ENCODE measurements around the gene RREB1.

RREB1 gene

DNA sequence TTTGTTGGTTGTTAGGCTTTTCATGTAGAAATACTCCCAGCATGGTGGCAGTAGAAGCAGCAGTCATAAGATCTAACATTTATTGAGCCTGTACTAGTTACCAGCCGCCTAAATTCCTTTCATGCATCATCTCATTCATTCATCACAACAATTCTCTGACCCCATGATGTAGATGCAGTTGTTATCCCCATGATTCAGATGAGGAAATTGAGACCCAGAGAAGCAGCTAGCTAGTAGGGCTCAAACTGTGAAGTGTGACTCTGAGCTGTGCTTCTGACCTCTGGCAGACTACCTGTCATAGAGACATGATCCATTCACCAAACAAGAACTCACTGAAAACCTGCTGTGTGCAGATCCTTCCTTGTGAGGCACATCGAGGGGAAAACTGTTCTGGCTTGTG lies 16.9 kb downstream of the RREB1 start:
- DNase-seq: no peak

DNA sequence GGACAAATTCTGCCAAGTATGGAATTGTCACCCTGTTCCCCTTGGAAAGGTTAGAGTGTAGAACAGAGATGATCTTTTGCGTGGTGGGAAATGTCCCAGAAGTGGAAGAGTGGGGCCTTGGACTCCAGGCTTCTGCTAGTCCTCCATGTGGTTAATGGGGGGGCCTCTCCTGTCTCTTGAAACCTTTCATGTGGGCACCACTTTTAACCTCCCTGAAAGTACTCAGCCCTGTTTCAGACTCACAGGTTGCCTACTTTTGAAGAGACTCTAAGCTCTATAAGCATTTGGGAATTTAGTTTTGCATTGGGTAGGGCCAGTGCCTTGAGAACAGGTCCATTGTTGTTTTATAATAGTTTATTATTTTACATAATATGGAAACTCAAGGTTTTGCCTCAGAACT lies 17.5 kb downstream of the RREB1 start:
- no peak for DNase-seq

DNA sequence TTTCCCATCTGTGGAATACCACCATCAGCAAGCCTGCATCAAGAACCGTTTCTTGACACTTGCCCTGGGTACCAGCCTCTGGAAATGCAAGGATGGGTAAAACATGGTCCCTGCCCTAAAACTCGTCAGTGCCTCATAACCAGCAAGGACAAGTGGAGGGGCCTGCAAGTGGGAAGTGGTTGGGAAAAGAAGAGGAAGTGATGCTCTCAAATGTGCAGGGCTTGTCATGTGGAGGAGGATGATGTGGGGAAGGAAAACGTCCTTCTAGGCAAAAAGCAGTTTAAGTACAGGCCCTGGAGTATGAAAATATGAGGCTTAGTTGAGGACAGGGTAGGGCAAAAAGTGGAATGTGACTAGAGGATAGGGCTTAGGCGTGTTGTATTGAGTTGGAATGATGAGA lies 19.0 kb downstream of the RREB1 start:
- no peak for DNase-seq

DNA sequence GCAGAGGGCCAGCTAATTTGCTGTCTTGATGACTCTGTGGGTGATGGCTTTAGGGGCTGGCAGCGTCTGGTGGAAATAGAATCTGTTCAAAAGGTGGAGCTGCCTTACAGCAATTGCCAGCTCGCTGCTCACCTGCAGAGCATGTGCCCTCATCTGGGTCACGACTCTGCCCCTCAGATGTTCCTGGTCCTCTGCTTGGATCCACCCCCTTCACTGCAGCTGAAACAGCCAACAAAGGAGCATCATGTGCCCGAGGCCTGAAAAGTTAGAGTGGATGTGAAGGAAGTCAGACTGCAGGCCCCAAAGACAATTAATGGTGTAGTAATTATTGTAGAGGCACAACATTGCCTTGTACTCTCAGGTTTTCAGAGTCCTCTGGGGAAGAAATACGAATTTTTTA lies 19.9 kb downstream of the RREB1 start:
- DNase-seq: no peak

DNA sequence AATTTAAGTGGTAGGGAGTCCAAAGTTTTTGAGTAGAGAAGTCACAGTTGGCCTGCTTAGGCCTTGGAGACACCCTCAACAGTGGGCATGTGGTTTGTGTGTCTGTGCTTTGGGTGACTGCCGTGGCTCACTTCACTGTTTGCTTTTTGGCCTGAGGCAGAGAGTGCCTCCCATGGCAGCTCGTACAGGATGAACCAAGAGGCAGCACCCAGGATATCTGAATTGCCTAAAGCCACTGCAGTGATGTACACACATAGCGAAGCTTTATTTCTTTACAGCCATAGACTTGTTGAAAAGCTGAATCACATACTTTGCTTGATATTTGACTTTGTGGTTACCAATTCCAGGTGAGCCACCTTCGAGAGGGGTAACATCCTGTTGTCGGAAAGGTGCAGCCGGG lies 21.6 kb downstream of the RREB1 start:
- no peak for DNase-seq

DNA sequence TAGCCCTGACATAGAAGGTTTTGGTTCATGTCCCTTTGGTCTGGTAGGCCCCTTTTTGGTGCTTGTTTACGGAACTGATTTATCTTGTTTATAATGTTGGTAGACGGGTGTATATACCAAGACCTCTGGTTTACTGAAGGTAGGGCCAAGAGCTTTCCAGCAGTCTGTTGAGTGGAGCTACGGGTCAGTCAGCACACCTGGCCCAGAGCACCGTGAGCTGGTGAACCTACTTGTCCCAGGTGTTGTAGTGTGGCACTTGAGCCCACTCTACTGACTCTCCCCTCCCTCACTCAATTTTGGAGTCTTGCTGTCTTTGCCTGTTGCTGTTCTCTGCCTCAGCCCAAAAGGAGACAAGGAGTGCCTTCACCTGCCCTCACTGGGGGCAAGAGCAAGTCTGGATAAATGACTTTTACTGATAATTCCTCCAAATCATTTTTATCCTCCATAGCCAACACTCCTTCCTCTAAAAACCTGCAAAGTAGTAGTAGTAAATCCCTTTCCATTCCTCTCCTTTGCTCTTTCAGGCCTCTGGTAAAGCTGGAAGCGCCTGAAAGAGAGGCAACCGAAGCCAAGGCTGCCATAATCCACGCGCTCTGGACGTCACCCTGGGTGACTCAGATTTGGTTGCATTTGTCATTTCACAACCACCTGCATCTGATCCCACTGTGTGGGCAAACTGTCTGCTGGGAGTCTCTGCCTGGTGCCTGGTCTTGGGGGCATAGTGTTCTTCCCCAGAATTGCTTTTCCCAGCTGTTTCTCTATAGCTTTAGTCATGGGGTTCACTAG lies 22.2 kb downstream of the RREB1 start:
- DNase-seq: no peak

DNA sequence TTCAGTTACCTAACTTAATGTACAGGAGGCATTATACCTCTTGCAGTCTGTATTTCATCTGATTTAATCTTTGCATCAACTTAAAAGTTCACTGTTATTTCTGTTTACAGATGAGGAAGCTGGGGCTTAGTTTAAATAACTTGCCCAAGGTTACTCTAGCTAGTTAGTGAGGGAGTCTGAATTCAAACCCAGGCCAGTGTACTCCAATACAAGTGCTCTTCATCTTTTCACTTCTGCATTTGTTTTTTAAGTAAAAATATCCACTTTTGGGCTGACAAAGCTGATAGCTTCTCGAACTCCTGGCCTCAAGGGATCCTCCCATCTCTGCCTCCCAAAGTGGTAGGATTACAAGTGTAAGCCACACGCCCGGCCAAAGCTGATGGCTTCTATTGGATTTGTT lies 23.6 kb downstream of the RREB1 start:
- no peak for DNase-seq

DNA sequence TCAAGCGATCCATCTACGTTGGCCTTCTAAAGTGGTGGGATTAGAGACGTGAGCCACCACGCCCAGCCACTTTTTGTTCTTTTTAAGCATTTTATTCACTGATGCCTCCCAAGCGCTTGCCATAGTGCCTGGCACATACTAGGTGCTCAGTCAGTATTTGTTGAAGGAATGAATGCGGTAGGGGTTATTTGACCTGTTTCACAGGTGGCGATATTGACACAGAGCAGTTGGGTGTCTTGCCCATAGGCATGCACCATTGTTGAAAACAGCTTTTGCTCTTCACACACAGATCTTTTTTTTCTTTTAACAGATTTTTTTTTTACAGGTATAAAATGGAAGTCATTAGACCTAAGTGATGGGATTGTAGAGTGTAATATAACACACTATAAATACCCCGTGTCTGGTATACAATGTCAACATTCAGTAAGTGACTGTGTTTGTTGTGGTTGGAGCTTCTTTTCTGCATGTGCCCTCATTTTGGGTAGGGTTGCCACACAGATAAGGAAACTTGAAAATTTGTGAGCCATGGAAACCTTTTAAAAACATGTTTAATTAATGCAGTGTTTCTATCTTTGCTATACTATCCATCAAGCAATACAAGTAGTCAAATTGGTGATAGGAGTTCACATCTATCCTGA lies 24.8 kb downstream of the RREB1 start:
- peak; percentile 47 to 79 for DNase-seq

DNA sequence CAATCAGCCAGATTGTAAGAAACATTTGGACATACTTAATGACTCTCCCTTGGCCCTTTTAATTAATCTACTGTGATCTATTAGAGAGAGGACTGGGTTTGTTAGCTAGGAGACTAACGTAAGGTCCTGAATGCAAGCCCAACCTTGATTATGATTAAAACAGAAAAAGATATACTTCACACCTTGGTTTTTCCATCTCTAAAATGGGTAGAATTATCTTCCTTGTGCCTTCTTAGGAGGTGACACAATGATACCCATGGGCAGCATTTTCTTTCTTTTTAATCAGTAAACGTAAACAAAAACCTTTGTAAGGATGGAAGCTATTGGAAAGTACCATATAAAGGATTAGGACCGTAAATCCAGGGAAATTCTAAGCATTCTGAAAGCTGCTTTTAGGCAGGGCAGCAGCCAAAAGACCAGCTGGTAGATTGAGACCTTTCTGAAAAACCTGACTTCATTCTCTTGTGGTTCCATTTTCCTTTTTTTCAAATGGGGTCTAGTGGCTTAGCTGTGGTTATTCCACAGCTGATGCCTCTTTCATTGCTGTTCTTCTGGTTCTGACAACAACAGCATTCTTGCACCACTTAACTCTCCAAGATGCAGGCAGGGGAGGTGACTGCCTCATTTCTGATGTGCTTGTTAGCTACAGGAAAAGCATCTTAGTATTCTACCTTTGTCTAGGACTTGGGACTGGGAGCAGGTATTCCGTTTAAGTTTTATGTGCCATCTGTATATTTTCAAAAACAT lies 27.4 kb downstream of the RREB1 start:
- no peak for DNase-seq

DNA sequence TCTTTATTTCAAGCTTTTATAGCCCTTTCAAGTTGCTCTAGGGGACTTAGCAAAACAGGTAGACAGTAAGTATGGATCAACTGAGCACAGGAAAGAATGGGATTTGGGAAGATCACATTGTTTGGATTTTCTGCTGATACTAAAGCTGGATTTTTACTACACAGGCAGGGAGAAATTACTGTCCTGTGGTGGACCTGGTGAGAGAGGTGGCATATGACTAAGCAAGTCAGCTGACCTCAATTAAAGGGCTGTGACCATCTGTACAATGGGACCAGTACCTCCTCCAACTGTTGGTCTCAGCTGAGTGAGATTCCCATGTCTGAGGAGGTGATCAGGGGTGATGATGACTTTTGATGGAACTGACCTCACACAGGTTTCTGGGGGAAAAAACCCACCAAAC lies 28.0 kb downstream of the RREB1 start:
- DNase-seq: no peak

DNA sequence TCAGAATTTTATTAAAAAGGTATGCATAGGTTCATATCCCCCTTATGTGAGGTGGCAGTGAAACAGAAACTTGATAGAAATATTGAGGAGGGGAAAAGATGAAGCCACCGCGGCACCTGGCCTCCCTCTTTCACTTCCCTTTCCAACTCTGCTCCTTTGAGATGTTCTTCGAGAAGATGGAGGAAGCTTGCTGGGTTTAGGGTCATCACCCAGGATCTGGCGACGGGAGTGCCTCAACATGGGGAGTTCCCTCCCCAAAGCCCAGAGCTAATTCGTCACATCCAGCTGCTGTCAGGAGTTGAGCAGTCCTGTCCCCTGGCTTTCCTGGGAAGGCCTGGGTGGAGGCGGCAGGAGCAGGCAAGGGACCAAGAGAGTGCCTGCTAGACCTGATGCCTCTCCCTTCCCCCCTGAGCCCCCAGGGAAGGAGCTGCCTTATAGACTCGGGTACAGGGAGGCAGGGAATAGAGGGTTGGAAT lies 29.1 kb downstream of the RREB1 start:
- DNase-seq: no peak

DNA sequence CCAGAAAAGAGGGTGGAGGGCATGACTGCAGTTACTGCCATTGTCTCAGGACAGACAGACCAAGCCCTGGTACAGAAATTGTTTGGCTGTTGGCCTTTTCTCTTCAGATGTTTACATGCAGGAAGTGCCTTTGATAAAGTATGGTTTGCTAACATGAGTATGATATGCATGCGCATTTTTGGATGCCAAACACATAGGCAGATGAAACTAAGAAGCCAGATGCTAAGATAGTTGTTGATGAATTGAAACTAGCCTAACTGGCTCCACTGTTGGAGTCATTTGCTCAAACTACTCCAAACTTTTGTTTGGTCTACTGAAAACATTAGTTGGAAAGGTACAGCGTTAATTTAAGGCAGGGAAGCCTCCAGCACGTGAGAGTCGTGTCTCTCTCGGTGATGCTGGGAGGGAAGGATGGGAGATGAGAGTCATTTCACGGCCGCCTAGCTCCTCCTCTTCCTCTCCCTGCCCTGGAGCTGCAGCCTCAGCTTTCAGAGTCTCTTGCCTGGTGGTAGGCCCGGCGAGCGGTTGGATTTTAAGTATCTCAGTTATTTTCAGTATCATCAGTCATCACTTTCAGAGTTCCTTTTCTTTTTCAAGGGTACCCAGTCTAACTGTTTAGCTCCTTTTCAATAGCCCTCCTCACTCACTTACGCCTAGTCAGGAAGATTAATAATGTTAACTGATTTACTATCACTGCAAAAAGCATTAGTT lies 29.7 kb downstream of the RREB1 start:
- DNase-seq: peak in 1 of 2 experiments; percentile 26

DNA sequence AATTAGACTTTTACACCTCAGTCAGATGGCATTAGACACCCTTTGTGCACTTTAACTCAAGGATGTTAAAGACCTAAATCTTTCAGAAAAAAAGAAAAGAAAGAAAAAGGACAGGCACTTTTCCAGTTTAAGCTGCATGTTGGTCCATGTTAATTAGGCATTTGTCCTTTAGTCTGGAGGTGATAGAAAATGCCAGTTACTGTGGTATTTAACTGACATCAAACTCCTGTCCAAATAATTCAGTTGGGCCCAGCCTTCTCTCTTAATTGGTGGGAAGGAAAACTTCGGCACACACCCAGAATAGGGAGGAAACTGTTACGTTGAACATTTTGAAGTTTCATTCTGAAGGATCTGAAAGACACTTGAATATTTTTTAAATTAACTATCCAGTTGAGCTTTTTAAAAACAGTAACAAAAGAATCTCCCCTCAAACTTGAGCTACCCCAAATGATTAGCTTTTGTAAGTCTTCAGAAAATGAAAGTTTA lies 30.3 kb downstream of the RREB1 start:
- DNase-seq: no peak

DNA sequence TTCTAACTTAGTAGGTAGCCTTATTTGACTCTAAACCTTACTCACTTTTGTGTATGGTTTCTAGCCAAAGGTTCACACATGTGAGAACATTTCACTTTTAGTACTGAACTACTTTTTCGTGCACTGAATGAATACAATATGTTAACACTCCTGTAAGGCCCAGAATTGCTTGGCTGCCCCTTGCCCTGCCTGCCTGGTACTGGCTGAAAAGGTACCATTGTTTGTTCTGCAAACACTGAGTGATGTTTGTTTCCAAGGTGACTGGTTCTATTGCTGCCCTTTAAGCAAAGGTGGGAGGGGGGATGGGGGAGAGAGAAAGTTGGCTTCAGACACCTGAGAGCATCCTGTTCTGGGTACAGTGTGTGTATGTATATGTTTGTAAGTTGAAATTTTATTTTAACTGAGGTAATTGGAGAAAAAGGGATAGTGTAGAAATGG lies 31.2 kb downstream of the RREB1 start:
- DNase-seq: peak; percentile 93 to 96

DNA sequence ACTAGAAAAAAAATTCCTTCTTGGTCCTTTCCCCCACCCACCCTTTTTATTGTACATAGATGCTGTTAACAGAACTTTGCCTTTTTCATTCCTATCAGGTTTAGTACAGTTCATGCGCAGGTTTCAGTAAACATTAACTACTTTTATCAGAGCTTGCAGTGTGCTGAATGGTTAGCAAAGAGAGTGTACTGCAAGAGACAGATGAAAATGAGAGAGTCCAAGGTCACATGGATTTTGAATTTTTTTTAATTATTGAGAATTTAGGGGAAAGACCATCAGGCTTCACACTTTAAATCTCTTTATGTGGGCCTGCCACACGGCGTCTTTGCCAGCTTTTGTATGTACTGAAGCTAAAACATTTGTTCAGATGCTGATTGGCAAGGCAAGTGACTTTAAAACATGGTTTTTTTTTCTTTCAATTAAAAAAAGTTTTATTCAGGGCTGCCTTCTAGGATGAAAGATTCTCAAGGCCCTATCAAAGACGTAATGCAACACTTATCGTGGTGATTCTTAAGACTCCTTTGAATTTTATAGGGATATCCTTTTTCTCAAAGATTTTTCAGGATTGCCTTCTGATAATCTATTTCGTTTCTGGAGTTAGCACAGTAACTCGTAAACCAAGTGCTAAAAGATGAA lies 32.2 kb downstream of the RREB1 start:
- DNase-seq: no peak

DNA sequence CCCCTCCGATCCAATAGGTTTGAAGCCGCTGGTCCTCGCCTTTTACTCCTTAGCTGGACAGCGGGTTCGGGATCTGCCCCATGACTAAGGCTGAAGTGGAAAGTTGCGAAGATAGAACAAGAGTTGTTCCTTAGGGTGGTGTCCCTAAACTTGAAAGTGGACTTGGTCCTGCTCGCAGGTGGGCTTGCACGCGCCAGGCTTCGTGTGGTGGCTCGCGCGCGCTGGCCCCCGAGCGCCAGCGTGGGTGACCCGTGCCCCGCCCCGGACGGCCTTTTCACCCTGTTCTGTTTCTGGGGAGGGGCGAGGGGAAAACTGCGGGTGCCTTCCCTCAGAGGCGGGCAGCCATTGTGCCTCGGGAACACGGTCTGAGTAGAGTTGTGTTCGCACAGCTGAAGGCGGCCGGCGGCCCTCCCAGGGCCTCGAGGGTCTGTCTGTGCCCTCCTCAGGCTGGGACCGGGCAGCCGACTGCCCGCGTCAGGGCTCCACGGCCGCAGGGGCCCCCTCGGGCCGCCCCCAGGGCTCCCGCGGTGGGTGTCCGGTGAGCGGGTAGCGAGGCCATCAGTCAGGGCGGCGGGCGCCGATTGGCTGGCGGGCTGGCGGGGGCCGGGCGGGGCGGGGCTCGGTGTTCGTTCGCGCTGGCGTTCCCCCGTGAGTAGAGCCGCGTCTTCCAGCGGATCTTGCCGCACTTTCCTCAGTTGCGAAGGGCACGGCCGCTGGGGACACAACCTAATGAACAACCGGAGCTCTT lies 33.0 kb downstream of the RREB1 start:
- DNase-seq: peak; percentile 69 to 87

DNA sequence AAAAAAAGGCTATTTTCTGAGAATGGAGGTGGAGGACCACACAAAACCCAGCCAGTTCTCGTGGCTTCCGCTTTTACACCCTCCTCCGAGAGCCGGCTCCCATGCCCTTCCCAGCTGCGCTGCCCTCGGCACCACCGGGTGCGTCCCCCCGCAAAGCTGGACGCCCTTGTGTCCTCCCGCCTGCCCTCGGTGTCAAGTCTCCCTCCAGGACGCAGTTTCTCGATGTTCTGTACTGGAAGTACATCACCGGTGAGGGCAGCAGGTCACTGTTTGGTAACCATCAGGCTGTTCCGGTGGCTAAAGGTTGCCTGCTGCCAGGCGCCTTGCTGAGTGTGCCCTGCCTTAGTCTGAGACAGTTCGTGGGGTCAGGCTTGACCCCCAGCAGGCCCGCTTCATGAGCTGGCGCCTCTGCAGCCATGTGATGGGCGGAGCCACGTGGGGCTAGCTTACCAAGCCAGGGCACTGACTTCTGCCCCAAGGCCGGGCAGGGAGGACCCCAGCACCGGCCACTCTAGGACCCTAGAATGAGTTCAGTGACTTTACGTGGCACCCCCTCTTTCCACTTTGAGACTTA lies 34.6 kb downstream of the RREB1 start:
- no peak for DNase-seq

DNA sequence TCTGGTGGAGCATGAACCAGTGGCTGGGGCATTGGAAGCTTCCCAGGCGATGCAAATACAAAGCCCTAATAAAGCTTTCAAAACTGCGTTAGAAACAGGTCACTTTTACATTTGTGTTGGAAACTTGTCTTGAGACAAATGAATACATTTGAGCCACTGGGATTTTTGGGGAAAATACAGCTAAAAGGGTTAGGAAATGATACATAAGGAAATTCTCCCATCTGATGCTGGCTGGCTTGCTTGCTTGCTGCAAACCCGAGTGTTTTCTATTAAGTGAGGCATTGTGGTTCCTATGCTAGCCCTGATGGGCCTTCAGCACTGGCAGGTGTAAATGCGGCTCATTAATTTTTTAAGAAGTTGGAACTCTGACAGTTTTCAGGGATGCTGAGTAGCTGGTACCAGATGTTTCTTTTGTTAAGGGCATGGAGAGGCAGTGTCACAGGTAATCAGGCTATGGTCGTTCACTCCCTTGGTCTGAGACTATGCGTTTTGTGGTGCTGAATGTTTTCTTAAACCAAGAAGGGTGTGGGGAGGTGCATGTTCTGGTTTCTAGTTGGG lies 35.2 kb downstream of the RREB1 start:
- DNase-seq: peak; percentile 50 to 84

DNA sequence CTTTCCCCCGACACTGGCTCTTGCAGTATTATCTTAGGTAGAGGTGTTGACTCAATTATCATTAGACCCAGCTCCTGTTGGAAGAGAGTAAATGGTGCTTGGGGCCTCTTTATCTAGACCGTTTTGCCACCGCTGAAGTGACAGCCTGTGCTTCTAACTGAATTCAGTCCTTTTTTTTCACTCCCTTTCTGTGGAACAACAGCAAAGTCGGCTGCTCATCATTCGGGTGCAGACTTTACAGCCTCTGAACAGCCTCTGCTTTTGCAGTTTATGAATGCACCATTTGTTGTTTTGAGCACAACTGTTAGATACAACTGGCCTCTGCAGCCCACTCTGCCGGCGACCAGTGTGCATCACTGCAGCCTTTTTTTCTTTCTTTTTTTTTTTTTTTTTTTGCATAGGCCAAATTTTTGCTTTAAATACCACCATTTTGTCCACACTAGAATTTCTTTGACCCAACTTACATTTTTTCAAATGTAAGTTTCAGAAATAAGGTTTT lies 35.8 kb downstream of the RREB1 start:
- DNase-seq: peak in 1 of 2 experiments; percentile 74

DNA sequence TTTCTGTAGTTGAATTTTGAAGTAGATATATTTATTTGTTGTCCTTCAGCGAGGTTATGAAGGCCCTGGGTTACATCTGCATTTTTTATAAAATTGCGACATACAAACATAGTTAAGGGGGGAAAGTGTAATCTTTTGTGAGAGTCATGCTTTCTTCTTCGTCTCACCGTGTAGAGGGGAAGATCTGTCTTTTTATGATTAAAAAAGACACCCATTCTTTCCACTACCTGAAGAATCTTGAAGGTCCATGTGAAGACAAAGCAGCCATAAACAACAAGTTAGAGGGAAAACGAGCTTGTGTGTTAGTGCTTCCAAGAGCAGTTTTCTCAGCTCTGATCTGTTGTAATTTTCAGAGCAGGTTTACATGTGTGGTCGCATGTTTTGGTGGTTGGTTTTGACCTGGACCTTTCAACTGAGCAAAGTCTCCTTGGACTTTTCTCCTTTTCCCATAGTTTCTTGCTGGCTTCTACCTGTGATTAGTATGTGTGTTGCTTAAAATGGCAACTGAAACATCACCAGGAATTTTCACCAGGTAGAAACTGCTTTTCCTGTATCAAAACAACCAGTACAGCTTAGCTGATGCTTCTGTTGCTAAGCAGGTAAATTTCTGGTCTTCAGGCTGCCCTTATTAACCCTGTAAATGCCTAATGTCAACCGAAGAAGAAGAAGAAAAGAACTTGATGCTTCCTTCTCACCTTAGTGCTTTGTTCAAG lies 37.3 kb downstream of the RREB1 start:
- no peak for DNase-seq
